Tibial nerve (tissue), 4 donors: Measurements from ENCODE around the gene ZNF490. TPM values are rescaled to one million over a fixed set of nuclear protein-coding genes. Genes with fewer than 3 reads are reported as not detected.
A peak's percentile ranks its signal among the peaks of the same experiment; 100 is the strongest.
"Not testable (repeated sequence)": the region's sequence is repeated elsewhere in the genome, so short reads cannot be mapped to it uniquely, and the experiment has no call there.

ENCODE experiments used
- DNase-seq, 2 donors: peaks; one replicate each; pipeline ENCODE4 v3.0.0-alpha.2; 2019; ENCODE audit warnings: low spot score in 2 of 2
- H3K27ac ChIP-seq, 4 donors: fragments of 200-600 bp; sonication (generic) in 3 of 4; one replicate each; pipeline ENCODE4 v1.5.1; 2017 to 2019; ENCODE audit warnings: mild to moderate bottlenecking in 1 of 4
- H3K27me3 ChIP-seq, 2 donors: fragments of 200-600 bp; sonication (generic) in 1 of 2; one replicate each; pipeline versions ENCODE4 v1.5.1 to v1.6.0; 2017 to 2019
- H3K36me3 ChIP-seq, 3 donors: fragments of 200-600 bp; sonication (generic); one replicate each; pipeline ENCODE4 v1.5.1; 2018 to 2019
- H3K4me1 ChIP-seq, 4 donors: fragments of 200-600 bp; sonication (generic) in 3 of 4; one replicate each; pipeline ENCODE4 v1.5.1; 2017 to 2019
- H3K4me3 ChIP-seq, 4 donors: fragments of 200-600 bp; sonication (generic) in 3 of 4; one replicate each; pipeline ENCODE4 v1.5.1; 2017 to 2019; ENCODE audit warnings: mild to moderate bottlenecking in 1 of 4, moderate library complexity in 1 of 4
- H3K9me3 ChIP-seq, 4 donors: fragments of 200-600 bp; sonication (generic) in 3 of 4; one replicate each; pipeline ENCODE4 v1.5.1; 2017 to 2019
- EP300 ChIP-seq, 2 donors: sonication (generic); formaldehyde crosslinking; IDR thresholded peaks; one replicate each; pipeline ENCODE4 v1.6.1; 2017; ENCODE audit warnings: antibody characterized with exemption in 2 of 2, mild to moderate bottlenecking in 1 of 2
- POLR2A ChIP-seq, 2 donors: fragments of 450-650 bp; IDR thresholded peaks; one replicate each; pipeline ENCODE4 v1.6.1; 2017; ENCODE audit warnings: antibody characterized with exemption in 2 of 2, mild to moderate bottlenecking in 2 of 2, moderate library complexity in 2 of 2
- WGBS, 2 donors: methylation state at CpG; one replicate each; pipeline ENCODE4 v1.1.5; 2018; 5-methylcytosine and 5-hydroxymethylcytosine counted together
- total RNA-seq, 4 donors: library from RNA; depleted of rRNA; stranded (reverse); fragments of >200 nt; gene quantifications; one replicate each; pipeline ENCODE4 v1.1.0, GENCODE V29; 2016
- TF ChIP-seq, protein P1 (sequence below), 5 experiments: fragments of 200-600 bp in 3 of 5; fragments of 450-650 bp in 2 of 5; sonication (generic) in 3 of 5; IDR thresholded peaks; one replicate each; pipeline ENCODE4 v1.5.1; 2016 to 2019; ENCODE audit warnings: antibody characterized with exemption in 5 of 5, mild to moderate bottlenecking in 3 of 5, moderate library complexity in 2 of 5

ZNF490 gene
- total RNA-seq, 4 donors from 2014 or later, result 3.1 to 6.7 (median 4.8) TPM

DNA sequence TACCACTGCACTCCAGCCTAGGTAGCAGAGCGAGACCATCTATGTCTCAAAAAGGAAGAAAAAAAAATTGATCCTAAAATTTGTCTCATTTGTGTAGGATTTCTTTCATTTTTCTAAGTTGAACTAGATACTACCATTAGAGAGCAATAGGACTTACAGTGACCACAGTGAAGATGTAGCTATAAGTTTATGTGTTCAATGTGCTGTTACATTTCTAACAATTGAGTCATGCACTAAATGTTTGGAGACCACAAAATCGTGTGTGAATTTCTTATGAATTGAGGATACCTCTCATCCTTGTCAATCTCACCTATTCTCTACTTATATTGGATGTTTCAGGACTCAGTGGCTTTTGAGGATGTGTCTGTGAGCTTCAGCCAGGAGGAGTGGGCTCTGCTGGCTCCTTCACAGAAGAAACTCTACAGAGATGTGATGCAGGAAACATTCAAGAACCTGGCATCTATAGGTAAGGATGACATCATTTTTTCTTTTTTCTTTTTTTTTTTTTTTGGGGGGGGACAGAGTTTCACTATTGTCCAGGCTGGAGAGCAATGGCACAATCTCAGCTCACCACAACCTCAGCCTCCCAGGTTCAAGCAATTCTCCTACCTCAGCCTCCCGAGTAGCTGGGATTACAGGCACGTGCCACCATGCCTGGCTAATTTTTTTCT, 12.9 kb upstream of the ZNF490 start:
- Histone ChIP-seq H3K27ac (no peak overlapping the region), H3K36me3 (peaks cover 16 to 66% (median 38%) of the 10 kb centered on the region in 3 donors)

DNA sequence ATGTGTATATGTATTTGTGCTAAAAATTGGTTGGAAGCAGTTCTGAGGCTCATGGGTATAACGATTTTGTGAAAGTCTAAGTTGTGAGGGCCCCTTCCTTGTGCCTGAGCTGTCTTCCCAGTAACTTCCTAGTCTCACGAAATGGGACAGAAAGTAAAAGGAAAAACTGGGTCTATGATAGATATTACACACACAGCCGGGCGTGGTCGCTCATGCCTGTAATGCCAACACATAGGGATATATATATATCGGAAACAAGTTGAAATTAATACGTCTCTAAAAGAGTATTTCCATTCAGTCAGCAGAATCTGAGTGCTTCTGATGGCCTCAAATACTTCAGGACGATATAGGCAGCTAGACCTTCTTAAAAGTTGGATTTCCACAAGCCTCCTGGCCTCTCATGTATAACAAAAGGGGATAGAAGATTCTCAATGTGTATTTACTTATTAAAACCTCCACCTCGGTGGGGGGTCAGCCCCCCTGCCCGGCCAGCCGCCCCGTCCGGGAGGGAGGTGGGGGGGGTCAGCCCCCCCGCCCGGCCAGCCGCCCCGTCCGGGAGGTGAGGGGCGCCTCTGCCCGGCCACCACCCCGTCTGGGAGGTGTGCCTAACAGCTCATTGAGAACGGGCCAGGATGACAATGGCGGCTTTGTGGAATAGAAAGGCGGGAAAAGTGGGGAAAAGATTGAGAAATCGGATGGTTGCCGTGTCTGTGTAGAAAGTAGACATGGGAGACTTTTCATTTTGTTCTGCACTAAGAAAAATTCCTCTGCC, 10.8 kb upstream of the ZNF490 start:
- DNase-seq, H3K4me3 ChIP-seq, H3K9me3 ChIP-seq, H3K27me3 ChIP-seq: not testable (repeated sequence)
- 48 to 64% methylated on average over 14 to 26 of the region's 26 CpGs for WGBS, 2 donors
- peak overlapping the region in 1 of 4 donors; percentile 78 for H3K27ac ChIP-seq
- peaks cover 7 to 52% (median 19%) of the 10 kb centered on the region in 3 donors for H3K36me3 ChIP-seq
- peaks cover 0 to 34% (median 3%) of the 10 kb centered on the region in 4 donors for H3K4me1 ChIP-seq

More for the DNA sequence above, 12.9 kb upstream of the ZNF490 start:
- WGBS, 2 donors, result 86 to 87% methylated on average over 4 of the region's 4 CpGs
- Histone ChIP-seq H3K27me3 (no peaks in the 10 kb centered on the region), H3K9me3 (peaks cover 0 to 15% (median 6%) of the 10 kb centered on the region in 4 donors), H3K4me1 (peaks cover 0 to 29% (median 2%) of the 10 kb centered on the region in 4 donors), H3K4me3 (no peak overlapping the region)
- TF ChIP-seq EP300 (IDR thresholded peaks at IDR 0.05) (no peak), POLR2A (IDR thresholded peaks at IDR 0.05) (no peak)
- TF ChIP-seq, protein P1, sequence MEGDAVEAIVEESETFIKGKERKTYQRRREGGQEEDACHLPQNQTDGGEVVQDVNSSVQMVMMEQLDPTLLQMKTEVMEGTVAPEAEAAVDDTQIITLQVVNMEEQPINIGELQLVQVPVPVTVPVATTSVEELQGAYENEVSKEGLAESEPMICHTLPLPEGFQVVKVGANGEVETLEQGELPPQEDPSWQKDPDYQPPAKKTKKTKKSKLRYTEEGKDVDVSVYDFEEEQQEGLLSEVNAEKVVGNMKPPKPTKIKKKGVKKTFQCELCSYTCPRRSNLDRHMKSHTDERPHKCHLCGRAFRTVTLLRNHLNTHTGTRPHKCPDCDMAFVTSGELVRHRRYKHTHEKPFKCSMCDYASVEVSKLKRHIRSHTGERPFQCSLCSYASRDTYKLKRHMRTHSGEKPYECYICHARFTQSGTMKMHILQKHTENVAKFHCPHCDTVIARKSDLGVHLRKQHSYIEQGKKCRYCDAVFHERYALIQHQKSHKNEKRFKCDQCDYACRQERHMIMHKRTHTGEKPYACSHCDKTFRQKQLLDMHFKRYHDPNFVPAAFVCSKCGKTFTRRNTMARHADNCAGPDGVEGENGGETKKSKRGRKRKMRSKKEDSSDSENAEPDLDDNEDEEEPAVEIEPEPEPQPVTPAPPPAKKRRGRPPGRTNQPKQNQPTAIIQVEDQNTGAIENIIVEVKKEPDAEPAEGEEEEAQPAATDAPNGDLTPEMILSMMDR (IDR thresholded peaks at IDR 0.05), result no peak
- DNase-seq, result no peak

DNA sequence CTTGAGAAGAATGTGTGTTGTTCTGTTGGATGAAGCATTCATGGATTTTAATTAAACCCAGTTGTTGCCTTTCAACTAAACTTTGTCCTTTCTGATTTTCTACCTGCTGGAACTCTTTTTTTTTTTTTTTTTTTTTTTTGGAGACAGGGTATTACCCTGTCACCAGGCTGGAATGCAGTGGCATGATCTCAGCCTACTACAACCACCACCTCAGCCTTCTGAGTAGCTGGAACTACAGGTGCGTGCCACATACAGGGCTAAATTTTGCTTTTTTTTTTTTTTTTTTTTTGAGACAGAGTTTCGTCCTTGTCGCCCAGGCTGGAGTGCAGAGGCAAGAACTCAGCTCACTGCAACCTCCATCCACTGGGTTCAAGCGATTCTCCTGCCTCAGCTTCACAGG, 7.0 kb upstream of the ZNF490 start:
- TF ChIP-seq, protein P1 (IDR thresholded peaks at IDR 0.05), result no peak
- no peak for TF ChIP-seq POLR2A (IDR thresholded peaks at IDR 0.05)
- no peak for TF ChIP-seq EP300 (IDR thresholded peaks at IDR 0.05)
- H3K9me3 ChIP-seq, result no peaks in the 10 kb centered on the region
- no peak overlapping the region for H3K27ac ChIP-seq
- H3K4me1 ChIP-seq, result peaks cover 0 to 52% (median 19%) of the 10 kb centered on the region in 4 donors
- no peak overlapping the region for H3K4me3 ChIP-seq
- H3K27me3 ChIP-seq, result no peaks in the 10 kb centered on the region
- 83 to 93% methylated on average over 4 of the region's 4 CpGs for WGBS, 2 donors
- peaks cover 0 to 49% (median 0%) of the 10 kb centered on the region in 3 donors for H3K36me3 ChIP-seq
- DNase-seq, result no peak

DNA sequence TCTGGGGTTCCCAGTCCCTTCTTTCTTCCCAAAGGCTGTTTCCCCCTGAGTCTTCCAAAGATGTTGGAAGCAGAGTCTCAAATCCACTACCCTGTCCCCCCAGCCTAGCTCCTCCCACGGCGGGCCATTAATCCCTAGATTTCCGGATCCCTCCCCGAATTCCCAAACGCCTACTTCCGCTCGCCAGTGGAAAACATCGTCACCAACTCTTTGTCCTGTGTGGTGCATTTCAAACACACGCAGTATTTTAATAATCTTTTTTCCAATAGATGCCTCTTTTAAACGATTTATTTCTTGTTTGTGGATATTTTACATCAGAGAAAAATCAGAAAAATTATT, 717 bp upstream of the ZNF490 start:
- Histone ChIP-seq H3K4me1 (peaks cover 0 to 52% (median 31%) of the 10 kb centered on the region in 4 donors), H3K36me3 (peaks cover 0 to 56% (median 3%) of the 10 kb centered on the region in 3 donors), H3K27me3 (no peaks in the 10 kb centered on the region), H3K9me3 (no peaks in the 10 kb centered on the region), H3K4me3 (peak overlapping the region; percentile 78 to 100 (median 94)), H3K27ac (peak overlapping the region; percentile 98 to 100 (median 98))
- TF ChIP-seq, protein P1 (IDR thresholded peaks at IDR 0.05), result no peak
- TF ChIP-seq EP300 (IDR thresholded peaks at IDR 0.05), result no peak
- TF ChIP-seq POLR2A (IDR thresholded peaks at IDR 0.05), result no peak
- WGBS, 2 donors, result 0% methylated on average over 10 of the region's 10 CpGs
- peak; percentile 63 to 71 for DNase-seq

DNA sequence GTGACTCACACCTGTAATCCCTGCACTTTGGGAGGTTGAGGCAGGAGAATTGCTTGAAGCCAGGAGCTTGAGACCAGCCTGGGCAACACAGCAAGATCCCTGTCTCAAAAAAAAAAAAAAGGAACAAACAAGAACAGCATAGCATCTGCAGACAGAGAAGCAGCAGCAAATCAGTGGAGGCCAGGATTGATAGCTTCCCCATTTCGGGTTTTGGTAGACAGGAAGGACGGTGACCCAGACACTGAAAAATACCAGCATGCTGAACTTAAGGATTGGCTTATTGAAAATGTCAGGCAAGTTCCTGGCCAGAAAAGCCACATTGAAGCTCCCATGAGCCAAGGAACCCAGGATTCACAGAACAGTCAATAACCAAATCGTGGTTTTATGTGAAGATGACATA, 3.0 kb downstream of the ZNF490 start:
- no peaks in the 10 kb centered on the region for H3K9me3 ChIP-seq
- DNase-seq, result no peak
- peaks cover 0 to 28% (median 15%) of the 10 kb centered on the region in 4 donors for H3K4me1 ChIP-seq
- 84 to 93% methylated on average over 3 of the region's 3 CpGs for WGBS, 2 donors
- H3K27me3 ChIP-seq, result no peaks in the 10 kb centered on the region
- H3K4me3 ChIP-seq, result no peak overlapping the region
- no peak overlapping the region for H3K27ac ChIP-seq
- TF ChIP-seq, protein P1 (IDR thresholded peaks at IDR 0.05), result no peak
- TF ChIP-seq POLR2A (IDR thresholded peaks at IDR 0.05) (no peak), EP300 (IDR thresholded peaks at IDR 0.05) (no peak)
- peaks cover 0 to 63% (median 3%) of the 10 kb centered on the region in 3 donors for H3K36me3 ChIP-seq
